Natural killer cell (primary cell): ENCODE data around the gene LILRB5. TPM values are rescaled to one million over a fixed set of nuclear protein-coding genes. Genes with fewer than 3 reads are reported as not detected.

Source experiments
- ATAC-seq, 3 donors: fragments of 150-1000 bp in 2 of 3; fragments of 200-7000 bp in 1 of 3; cut with Tn5 transposase; 1 replicate in 1 of 3; 2 replicates in 2 of 3; pipeline ENCODE4 v1.10.0; 2021; ENCODE audit warnings: mild to moderate bottlenecking in 2 of 3, moderate library complexity in 2 of 3
- DNase-seq, 2 donors: peaks; one replicate each; pipeline versions ENCODE4 v3.0.0 to v3.0.0-alpha.2; 2013 to 2021; ENCODE audit warnings: mixed read lengths in 1 of 2
- H3K27ac ChIP-seq: one replicate; pipeline ENCODE4 v1.5.1; 2013; ENCODE audit warnings: mild to moderate bottlenecking, low read length
- H3K27me3 ChIP-seq: one replicate; pipeline ENCODE4 v1.6.1; 2013; ENCODE audit warnings: low read length; ENCODE audit not compliant: control insufficient read depth, insufficient read depth
- H3K36me3 ChIP-seq: one replicate; pipeline ENCODE4 v1.6.1; 2013; ENCODE audit warnings: low read length; ENCODE audit not compliant: control insufficient read depth, insufficient read depth
- H3K4me1 ChIP-seq: one replicate; pipeline ENCODE4 v1.6.1; 2013; ENCODE audit warnings: low read length; ENCODE audit not compliant: control insufficient read depth, insufficient read depth
- H3K4me3 ChIP-seq: one replicate; pipeline ENCODE4 v1.5.1; 2013; ENCODE audit warnings: low read length
- H3K9me3 ChIP-seq: one replicate; pipeline ENCODE4 v1.6.1; 2013; ENCODE audit warnings: low read length; ENCODE audit not compliant: control insufficient read depth, insufficient read depth
- H3K27ac Mint-ChIP-seq, 2 donors: one replicate each; pipeline ENCODE4 v1.8.0; 2022; ENCODE audit warnings: mild to moderate bottlenecking in 2 of 2, mixed read lengths in 2 of 2, moderate library complexity in 1 of 2
- H3K27me3 Mint-ChIP-seq, 2 donors: one replicate each; pipeline ENCODE4 v1.8.0; 2022; ENCODE audit warnings: low read depth in 2 of 2, mixed read lengths in 2 of 2
- H3K36me3 Mint-ChIP-seq: one replicate; pipeline ENCODE4 v1.8.0; 2022; ENCODE audit warnings: mixed read lengths
- H3K4me1 Mint-ChIP-seq, 2 donors: one replicate each; pipeline ENCODE4 v1.8.0; 2022; ENCODE audit warnings: mixed read lengths in 2 of 2
- H3K4me3 Mint-ChIP-seq: one replicate; pipeline ENCODE4 v1.8.0; 2022; ENCODE audit warnings: mild to moderate bottlenecking, moderate library complexity, mixed read lengths
- H3K9me3 Mint-ChIP-seq, 2 donors: one replicate each; pipeline ENCODE4 v1.8.0; 2022; ENCODE audit warnings: mixed read lengths in 2 of 2
- CTCF ChIP-seq: fragments of 200-600 bp; IDR thresholded peaks from one replicate; pipeline ENCODE4 v1.8.0; 2022; ENCODE audit warnings: antibody characterized with exemption
- WGBS: methylation state at CpG from one replicate; pipeline ENCODE4 v1.1.7; 2013; ENCODE audit warnings: missing lambda C conversion rate; ENCODE audit not compliant: insufficient coverage; 5-methylcytosine and 5-hydroxymethylcytosine counted together
- intact Hi-C: fragments of 100-400 bp; cut with micrococcal nuclease; formaldehyde crosslinking; loops from one replicate; pipeline ENCODE4 v1.14.2; 2022
- total RNA-seq, 4 donors: library from RNA; stranded (reverse); fragments of 120-200 nt in 1 of 4; gene quantifications; one replicate each; pipeline versions ENCODE4 v1.2.3 to v1.2.4, GENCODE V29; 2013 to 2022

The LILRB5 gene
- total RNA-seq, 3 donors from 2014 or later (not counting 1 experiment from before 2014, with no cell fraction given) = 0.09 to 0.18 TPM; not detected in 1

- no peak for ATAC-seq
- 77% methylated on average over 13 of the region's 13 CpGs for WGBS
- no peak for DNase-seq
- Histone ChIP-seq H3K9me3 (no peaks in the 10 kb centered on the region), H3K4me1 (peaks cover 84% of the 10 kb centered on the region), H3K27ac (no peak overlapping the region), H3K36me3 (peaks cover 66% of the 10 kb centered on the region), H3K27me3 (no peaks in the 10 kb centered on the region), H3K4me3 (no peak overlapping the region)
- Mint-ChIP-seq H3K9me3 (no peaks in the 10 kb centered on the region), H3K27me3 (no peaks in the 10 kb centered on the region), H3K4me1 (peaks cover 60 to 61% of the 10 kb centered on the region in 2 donors), H3K27ac (no peak overlapping the region), H3K36me3 (peaks cover 7% of the 10 kb centered on the region), H3K4me3 (no peak overlapping the region)
- intact Hi-C loops = no loop called here
- TF ChIP-seq CTCF = no peak
Observed at GRCh38 chr19:54206831-54207177, 50.3 kb downstream of the LILRB5 start.

- Mint-ChIP-seq H3K4me3 (no peak overlapping the region), H3K27ac (no peak overlapping the region), H3K36me3 (peaks cover 7% of the 10 kb centered on the region), H3K9me3 (no peaks in the 10 kb centered on the region), H3K27me3 (no peaks in the 10 kb centered on the region), H3K4me1 (peaks cover 64% of the 10 kb centered on the region in 2 donors)
- H3K4me1 ChIP-seq = peaks cover 84% of the 10 kb centered on the region
- no peaks in the 10 kb centered on the region for H3K9me3 ChIP-seq
- H3K36me3 ChIP-seq = peaks cover 69% of the 10 kb centered on the region
- H3K27ac ChIP-seq = no peak overlapping the region
- intact Hi-C loops = no loop called here
- no peaks in the 10 kb centered on the region for H3K27me3 ChIP-seq
- 94% methylated on average over 27 of the region's 27 CpGs for WGBS
- ATAC-seq (no peak), DNase-seq (no peak)
- TF ChIP-seq CTCF = no peak
- no peak overlapping the region for H3K4me3 ChIP-seq
Observed at GRCh38 chr19:54206030-54206830, 50.8 kb downstream of the LILRB5 start.

GRCh38 chr19:54204767-54205468, 52.2 kb downstream of the LILRB5 start:
- intact Hi-C loops = no loop called here
- H3K4me3 ChIP-seq = no peak overlapping the region
- Mint-ChIP-seq H3K27me3 (no peaks in the 10 kb centered on the region), H3K27ac (no peak overlapping the region), H3K4me3 (no peak overlapping the region), H3K9me3 (no peaks in the 10 kb centered on the region), H3K4me1 (peaks cover 59 to 62% of the 10 kb centered on the region in 2 donors), H3K36me3 (peaks cover 7% of the 10 kb centered on the region)
- no peak for ATAC-seq
- H3K27me3 ChIP-seq = no peaks in the 10 kb centered on the region
- no peak for TF ChIP-seq CTCF
- no peaks in the 10 kb centered on the region for H3K9me3 ChIP-seq
- DNase-seq = no peak
- peaks cover 69% of the 10 kb centered on the region for H3K36me3 ChIP-seq
- peaks cover 78% of the 10 kb centered on the region for H3K4me1 ChIP-seq
- WGBS = 87% methylated on average over 4 of the region's 4 CpGs
- H3K27ac ChIP-seq = no peak overlapping the region
